HG03565 (cell line): ENCODE measurements around the gene TTC39B.

Source experiments
- ATAC-seq: cut with Tn5 transposase; IDR thresholded peaks from one replicate; pipeline ENCODE4 v1.9.1; 2021; ENCODE audit warnings: mild to moderate bottlenecking, moderate library complexity; ENCODE audit not compliant: unreplicated experiment

The TTC39B gene

DNA sequence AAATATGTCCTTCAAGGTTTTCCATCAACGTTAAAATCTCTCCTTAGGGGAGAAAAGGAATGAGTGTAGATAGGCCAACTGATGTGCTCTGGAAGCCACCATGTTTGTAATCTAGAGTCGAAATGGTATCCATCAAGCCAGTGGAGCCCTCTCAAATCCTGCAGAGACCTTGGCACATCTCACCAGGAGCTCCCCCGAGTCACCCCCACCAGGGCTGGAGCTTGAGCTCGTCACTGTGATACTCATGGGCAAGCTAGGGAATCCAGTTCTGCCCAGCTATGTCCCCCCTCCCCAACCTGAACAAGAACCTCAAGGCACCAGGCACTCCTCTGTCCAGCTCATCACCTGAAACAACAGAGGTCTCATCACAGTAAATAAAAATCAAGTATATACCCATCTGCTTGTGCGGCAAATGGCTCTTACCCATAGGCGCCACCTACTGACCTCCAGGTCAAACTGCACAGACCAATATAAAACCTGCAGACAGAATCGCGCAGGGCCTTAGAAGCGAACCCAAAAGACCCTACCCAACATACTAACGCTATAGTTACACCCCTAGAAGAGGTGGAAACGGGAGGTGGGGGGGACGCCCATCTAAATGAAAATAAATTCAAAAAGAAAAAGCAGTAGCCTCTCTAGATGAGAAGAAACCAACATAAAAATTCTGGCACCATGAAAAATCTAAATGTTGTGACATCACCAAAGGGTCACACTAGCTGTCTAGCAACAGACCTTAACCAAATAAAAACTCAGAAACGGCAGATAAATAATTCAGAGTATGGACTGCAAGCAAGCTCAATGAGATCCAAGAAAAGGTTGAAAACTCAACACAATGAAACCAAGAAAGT, 75.0 kb downstream of the TTC39B start:
- peak; percentile 35 for ATAC-seq

DNA sequence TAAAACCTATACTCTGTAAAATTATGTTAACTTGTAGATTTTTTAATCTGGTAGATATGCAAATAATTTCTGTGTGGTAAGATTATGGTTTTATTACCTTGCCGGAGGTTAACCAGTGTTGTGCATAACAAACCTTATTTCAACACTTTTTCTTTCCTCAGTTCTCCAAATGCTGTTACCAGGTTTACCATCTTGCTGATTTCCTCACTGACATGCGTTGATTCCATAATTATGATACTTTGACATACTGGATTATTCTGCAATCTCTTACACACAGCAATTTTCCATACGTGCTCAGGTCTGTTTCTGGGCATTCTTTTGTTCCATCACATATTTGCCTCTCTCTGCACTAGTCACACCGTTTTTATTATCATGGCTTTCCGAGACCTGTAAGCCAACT, 77.6 kb downstream of the TTC39B start:
- no peak for ATAC-seq

DNA sequence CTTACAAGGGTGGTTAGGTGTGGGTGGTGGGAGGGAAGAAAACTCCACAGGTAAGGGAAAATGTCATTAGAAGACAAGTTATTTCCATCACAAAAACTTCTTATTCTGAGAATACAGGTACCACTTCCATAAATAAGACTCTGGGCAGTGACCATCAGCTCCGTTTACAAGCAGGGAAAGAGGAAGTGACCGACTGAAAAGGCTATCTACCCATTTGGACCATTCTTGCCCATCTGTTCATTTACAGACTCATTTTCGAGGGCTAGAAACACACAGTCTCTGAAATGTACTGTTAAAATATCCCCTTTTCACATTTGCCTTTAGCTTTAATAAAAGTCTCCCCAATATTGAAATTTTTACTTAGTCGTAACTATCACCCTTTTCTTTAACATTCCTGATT, 79.5 kb downstream of the TTC39B start:
- no peak for ATAC-seq

DNA sequence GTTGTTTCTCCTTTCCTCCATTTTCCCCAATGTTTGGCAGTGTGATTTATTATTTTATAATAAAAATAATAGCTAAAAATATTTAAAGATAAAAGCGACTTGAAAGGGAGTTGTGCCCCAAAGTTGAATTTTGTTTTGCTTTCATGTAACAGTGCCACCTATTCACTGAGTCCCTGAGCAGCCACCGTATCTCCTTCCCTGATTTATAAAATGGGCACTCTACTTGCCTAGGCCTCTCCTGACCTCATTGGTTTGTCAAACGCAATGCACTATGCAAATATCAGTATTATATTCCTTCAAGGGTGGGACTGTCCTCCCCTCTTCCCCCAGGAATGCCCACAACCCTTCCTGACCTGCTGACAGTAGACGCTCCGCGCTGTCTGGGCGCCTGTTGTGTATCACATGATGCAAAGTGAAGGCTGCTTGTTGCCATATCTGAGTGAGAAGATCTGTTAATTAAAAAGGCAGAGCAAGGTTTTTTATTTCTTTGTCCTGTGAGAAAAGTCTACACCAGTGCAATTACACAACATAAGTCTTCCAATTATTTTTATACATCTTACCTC, 81.4 kb downstream of the TTC39B start:
- no peak for ATAC-seq

DNA sequence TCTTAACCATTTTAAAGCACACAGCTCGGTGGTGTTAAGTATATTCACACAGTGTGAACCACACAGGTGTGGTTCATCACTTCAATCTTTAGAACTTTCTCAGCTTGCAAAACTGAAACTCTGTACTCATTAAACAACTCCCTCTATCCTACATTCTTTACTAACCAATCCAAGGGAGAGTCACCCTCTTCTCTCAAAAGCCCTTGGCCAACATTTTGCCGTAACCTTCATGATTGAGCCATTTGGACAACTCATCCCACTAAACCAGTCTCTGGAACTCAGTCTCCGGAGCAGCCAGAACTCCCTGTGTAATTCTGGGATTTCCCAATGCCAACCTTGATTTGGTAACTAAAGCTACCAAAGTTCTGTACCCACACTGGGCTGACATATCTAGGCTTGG, 84.7 kb downstream of the TTC39B start:
- no peak for ATAC-seq

DNA sequence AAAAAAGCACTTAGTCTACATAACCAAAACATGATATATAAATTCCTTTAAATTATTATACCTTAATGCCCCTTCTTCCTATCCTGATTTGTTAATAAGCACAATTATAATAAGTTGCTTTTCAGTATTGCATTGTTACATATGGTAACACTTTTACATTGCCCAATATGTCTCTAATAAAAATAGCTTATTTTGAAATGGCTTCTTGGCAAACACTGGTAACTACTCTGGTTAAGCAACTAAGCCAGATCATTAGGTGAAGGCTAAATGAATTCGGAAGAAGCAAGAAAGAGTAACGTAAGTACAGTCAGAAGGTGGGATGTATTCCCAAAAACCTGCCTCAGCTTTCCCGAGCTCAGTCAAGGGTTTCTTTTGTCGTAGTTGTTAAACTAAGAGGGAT, 85.3 kb downstream of the TTC39B start:
- no peak for ATAC-seq

DNA sequence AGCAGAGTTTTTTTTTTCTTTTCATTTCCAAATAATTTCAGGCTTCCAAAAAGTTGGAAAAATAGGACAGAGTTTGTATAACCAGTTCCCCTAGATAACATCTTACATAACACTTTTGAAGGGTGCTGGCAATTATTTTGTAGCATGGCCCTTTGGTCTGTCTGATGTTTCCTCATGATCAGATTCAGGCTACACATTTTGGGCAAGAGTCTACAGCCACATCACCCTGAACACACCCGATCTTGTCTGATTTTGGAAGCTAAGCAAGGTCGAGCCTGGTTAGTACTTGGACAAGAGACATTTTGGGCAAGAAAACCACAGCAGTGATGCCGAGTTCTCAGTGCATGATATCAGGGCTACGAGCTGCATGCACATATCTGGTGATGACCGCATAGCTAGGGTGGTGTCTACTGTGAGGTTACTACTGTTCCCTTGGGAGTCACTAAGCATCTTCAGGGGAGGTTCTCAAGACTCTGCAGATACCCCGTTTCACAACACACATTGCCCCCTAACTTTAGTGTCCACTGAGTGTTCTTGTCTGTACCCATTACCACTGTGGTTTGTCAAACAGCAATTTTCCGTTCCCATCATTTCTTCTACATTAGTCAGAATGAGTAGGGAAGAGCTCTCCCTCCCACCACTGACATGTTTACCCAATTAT, 86.2 kb downstream of the TTC39B start:
- no peak for ATAC-seq

DNA sequence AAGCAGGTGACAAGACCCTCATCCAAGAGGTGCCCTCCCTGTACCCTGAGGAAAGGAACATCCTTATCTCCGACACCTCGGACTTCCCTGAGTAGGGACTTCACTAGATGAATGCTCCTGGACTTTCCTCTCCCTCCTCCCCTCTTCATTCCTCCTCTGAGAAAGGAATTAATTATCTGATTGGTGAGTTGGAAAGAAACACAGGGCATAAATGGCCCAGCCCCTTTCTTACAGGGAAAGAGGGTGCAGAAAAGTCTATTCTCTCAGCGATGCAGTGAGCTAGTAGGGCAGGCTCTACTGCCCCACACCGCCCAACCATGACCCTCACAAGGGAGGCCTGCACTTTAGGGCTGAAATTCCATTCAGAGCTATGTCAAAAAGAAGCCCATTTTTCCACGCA, 87.5 kb downstream of the TTC39B start:
- ATAC-seq = no peak

DNA sequence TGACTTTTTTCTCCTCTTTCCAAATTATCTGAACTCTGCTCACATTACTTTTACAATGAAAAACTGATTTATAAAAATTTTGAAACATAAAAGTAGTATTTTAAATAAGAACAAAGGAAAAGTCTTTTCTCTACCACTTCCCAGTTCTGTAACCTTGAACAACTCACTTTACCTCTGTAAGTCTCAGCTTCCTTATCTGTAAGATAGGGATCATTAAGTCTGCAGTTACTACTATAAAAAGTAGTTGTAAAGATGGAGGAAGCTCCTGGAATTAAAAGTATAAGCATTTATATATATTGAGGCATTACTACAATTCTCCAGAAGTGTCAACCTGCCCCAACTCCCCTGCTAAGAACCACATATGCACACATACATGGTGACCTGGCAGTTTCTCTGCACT, 88.0 kb downstream of the TTC39B start:
- no peak for ATAC-seq

DNA sequence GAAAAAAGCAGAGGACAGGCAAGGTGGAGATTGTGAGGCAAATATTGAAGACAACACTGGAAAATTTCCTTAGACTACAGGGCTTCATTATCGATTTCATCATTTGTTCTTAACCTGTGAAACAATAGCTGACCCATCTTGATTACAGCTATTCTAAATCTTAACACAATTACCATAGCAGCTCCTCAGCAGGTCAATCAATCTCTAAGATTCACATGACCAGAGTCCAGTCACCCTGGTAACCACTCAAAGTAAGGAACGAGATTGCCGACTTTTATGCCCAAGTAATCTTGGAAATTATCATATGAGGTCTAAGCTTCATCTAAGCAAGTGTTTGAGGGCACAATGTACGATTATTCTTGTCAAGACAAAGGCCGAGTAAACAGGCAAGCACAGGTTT, 93.8 kb downstream of the TTC39B start:
- ATAC-seq = no peak

DNA sequence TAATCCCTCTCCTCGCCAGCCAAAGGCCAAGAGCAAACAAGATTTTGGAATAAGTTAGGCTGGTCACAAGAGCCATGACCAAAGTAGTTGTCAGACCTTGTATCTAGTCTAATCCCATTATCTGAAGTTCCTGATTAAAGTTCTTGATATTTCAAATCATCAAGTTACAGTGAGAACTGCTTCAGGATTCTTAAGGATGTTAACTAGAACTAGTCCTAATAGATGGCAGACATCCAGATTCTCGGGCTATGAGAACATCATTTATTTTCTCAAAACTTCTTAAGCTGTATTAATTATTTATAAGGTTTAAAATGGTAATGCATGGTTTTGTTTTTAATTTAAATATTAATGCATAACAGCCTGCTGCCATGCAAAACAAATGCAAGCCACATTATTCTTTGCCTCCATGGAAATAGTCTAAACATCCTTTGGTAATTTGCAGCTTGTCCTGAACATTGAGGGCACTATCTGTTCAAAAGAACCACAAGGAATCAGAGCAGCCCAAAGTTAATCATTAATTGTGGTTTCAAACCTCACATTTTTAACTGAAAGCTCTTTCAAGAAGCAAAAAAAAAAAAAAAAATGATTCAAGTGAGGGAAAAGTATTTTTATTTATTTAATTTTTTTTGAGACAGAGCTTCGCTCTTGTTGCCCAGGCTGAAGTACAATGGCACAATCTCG, 95.1 kb downstream of the TTC39B start:
- ATAC-seq = no peak

DNA sequence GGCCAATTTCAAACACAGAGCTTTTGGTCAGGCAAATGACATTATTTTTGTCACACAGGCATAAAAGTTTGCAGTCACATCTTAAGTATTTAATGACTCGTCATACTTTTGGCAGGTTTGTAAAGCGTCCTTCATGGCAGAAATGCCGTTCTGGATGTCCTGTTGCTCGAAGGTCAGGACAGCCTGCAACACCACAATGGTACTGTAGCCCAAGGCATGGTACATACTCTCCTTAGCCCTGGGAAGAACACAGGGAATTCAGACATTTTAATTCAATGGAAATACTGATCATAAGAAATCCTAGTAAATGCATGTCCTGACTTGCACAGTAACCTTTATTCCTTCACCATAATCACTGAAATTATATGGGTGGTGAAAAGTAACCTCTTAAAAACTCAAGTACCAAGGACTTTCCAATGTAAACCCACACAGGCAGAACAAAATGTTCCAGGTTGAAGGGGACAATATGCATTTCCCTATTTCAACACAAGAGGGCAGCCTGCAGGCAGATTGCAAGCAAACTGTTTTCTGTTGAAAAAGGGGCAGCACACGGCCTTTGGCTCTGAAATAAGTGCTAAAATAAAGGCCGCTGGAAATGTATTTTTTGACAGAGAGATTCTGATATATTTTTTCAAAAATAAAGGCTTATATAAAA, 95.7 kb downstream of the TTC39B start:
- no peak for ATAC-seq

DNA sequence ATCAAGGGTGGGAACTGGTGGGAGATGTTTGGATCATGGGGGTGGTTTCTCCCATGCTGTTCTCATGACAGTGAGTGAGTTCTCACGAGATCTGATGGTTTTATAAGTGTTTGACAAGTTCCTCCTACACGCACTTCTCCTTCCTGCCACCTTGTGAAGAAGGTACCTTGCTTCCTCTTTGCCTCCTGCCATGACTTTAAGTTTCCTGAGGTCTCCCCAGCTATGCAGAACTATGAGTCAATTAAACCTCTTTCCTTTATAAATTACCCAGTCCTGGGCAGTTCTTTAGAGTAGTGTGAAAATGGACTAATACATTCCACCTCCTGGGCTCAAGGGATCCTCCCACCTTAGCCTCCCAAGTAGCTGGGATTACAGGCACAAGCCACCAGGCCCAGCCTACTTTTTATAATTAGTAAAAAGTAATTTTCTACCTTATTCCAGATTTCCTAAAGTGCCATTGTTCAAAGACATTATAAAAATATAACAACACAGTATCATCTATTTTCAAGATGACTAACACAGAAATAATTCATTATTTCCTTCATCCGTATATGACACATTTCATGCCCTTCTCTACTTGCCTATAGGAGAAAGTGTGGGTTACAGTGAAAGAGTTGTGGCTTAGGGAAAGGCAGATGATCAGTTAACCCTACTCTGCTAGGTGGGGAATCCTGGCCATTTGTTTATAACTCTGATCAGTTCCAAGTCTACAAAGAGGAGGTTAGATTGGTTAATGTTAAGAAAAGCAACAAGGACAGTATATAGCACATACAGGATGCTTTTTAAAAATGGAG, 99.9 kb downstream of the TTC39B start:
- ATAC-seq = no peak

DNA sequence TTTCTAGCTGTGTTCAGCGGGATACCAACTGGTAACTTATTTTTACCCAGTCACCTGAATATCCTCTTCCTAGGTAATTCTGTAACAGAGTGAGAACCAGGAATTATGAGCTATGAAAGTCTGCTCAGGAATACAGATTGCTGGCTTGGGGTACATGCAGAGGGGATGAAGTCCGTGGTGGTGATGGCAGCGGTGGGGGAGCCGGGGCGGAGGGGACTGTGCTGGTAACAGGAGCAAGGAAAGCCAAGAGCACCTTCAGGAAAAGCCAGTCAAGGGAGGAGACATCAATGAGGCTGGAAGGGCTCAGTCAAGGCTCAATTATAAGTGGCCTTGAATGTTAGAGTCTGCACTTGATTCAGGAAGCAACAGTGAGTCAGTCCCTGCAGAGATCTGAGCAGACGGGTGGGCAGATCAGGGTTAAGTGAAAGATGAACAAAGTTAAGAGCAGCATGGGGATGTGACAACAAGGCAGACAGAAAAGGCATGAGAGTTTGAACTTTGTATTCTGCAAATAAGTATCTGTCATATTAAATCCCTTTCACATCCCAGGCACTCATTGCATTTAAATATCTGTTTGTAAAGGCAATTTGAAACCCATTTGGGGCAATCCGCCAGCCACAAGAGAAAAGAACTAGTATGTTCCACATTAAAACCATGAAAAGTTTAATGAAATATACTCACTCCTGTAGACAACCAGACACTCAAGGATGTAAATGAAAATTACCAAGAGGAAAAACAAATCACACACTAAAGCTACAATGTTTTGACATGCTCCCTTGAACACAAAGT, 101.2 kb downstream of the TTC39B start:
- no peak for ATAC-seq

DNA sequence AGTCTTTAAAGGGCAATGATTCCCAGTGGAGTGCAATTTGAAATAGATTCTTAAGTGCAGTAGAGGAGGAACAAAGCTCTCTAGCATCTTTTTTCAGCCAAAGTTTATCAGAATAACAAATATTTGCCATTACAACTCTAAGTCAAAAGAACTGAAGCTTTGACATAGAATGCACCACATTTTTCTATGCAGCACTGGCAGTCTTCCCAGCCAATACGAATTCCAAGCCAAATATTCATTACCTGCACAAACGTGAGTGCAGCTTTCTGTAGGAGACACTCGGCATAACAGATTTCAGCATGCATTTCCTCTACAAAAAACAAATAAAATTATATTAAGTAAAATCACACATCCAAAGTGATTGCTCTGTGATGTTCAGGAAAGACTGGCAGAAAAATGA, 103.4 kb downstream of the TTC39B start:
- no peak for ATAC-seq

DNA sequence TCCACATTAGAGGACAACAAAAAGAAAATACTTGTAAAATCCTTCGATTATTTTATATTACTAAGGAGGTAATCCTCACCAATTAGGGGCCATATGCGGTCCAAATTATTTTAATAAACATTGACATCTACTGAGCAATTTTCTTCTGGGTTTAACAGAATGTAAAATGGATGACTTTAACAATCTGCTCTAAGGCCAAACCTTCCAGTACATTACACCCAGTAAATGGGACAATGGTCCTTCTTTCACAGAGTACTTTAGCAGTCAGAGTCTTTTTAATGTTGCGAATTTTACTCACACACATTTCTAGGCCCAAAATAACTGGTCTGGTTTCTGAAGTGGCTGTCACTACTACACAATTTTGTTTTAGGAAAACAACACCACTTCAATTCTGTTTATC, 106.9 kb downstream of the TTC39B start:
- ATAC-seq = no peak

DNA sequence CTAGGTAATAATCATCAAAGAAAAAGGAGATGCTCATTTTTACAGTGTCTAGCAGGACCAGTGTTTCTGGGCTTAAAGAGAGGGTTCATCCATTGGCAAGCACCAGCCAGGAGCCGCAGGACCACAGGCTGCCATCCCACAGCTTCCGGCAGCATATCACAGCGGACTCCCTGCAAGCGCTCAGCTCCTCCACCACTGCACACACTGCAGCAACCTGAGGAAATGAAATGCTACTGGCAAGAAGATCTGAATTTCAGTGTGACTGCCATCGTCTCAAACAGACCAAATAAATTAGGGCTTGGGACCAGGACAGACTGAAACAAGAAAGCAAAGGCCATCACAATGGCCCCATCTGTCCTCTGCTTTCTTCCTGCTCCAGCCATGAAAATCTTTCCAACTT, 114.2 kb downstream of the TTC39B start:
- ATAC-seq = no peak

DNA sequence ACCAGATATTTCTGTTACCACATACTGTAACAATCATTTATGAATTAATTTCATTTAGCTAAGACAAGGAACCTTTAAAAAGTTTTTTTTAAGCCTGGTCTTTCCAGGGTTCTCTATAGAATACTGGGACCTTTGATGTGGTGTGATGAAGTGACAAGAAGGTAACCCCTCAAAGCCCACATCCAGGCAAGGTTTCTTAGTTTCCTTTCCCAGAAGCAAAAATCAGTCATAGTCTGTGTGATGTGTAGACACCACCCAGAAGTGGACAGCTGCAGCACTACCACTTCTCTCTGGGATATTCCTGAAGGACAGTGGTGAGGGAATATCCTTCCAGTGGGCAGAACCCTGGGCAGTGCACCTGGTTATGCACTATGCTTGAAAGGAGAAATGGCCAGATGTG, 115.6 kb downstream of the TTC39B start:
- no peak for ATAC-seq

DNA sequence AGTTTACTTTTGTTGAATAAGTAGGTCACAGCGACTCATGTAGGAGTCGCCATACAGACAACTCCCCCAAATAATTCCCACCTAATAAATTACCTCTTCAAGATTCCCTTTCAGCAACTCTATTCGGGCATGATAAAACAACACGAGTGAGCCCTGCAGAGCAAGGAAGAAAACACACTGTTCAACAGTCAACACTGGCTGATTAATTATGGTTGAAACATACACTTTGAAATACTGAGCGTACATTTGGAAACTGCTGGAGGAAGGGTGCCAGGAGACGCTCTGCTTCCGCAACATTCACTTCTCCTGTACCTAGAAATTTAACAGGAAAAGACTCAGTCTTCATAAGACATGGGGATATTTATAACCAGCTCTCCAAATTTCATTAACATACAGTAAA, 117.5 kb downstream of the TTC39B start:
- ATAC-seq = no peak

DNA sequence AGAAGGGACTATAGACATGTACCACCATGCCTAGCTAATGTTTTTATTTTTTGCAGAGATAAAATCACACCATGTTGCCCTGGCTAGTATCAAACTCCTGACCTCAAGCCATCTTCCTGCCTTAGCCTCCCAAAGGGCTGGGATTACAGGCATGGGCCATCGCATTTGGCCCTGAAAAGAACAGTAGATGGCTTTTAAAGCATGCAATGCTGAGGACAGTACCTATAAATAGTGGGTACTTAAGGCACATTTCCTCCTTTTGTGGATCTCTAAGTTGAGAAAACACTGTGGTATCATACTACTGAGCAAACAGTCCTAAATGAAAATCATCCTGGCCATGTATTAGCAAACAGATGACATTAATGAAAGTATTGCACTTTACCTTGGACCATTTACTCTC, 119.4 kb downstream of the TTC39B start:
- ATAC-seq = no peak
